ENCODE data around the gene SFMBT2.

DNA sequence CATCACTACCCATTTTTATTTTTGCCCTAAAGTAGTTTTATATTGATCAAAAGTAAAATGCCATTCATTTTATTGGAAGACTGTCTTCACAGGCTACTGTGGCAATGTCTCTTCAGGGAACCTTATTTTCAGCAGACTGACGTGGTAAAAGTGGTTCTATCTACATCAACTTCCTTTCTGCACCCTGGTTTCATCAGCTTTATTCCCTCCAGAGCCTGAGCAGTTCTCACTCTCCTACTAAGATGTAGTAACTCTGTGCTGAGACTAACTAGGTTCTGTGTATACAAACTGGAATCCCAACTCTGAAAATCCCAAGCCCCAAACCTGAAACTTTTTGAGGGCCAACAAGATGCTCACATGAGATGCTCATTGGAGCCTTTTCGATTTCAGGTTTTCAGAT lies 155.3 kb downstream of the SFMBT2 start:
- TF ChIP-seq, protein P1, sequence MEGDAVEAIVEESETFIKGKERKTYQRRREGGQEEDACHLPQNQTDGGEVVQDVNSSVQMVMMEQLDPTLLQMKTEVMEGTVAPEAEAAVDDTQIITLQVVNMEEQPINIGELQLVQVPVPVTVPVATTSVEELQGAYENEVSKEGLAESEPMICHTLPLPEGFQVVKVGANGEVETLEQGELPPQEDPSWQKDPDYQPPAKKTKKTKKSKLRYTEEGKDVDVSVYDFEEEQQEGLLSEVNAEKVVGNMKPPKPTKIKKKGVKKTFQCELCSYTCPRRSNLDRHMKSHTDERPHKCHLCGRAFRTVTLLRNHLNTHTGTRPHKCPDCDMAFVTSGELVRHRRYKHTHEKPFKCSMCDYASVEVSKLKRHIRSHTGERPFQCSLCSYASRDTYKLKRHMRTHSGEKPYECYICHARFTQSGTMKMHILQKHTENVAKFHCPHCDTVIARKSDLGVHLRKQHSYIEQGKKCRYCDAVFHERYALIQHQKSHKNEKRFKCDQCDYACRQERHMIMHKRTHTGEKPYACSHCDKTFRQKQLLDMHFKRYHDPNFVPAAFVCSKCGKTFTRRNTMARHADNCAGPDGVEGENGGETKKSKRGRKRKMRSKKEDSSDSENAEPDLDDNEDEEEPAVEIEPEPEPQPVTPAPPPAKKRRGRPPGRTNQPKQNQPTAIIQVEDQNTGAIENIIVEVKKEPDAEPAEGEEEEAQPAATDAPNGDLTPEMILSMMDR (conservative IDR thresholded peaks at IDR 0.05; ENCODE audit: low read length), result no peak
- no peak for TF ChIP-seq EZH2phosphoT487 (IDR thresholded peaks at IDR 0.05; ENCODE audit: borderline replicate concordance, low read depth, low read length)

Measured in OCI-LY7 (cell line).